Measurements from ENCODE around the gene PPP2R5C. TPM values are rescaled to one million over a fixed set of nuclear protein-coding genes. Genes with fewer than 3 reads are reported as not detected.
"Not testable (repeated sequence)": the region's sequence is repeated elsewhere in the genome, so short reads cannot be mapped to it uniquely, and the experiment has no call there.

Gene PPP2R5C
- total RNA-seq, 2 experiments from 2014 or later, result 232 to 281 TPM

- CTCF ChIA-PET, result interaction anchor here (0.6 to 1.6 kb wide), 6 partner anchors 9 to 82 kb away, joined by 3 to 6 read pairs (median 3); no protein-coding TSS in a partner anchor
- no peak for ATAC-seq
- peak overlapping the region; percentile 11 for H3K4me3 Mint-ChIP-seq
- H3K27me3 Mint-ChIP-seq, result peaks cover 7% of the 10 kb centered on the region
- no peak for DNase-seq
- H3K4me1 Mint-ChIP-seq, result peaks cover 26% of the 10 kb centered on the region
- intact Hi-C loops (cut with DNase I, micrococcal nuclease), result no loop called here
- POLR2A ChIA-PET, result interaction anchor here (0.6 to 1.5 kb wide), 5 partner anchors 9 to 41 kb away, joined by 3 to 5 read pairs (median 4); no protein-coding TSS in a partner anchor
- H3K9me3 Mint-ChIP-seq (ENCODE audit: low read depth), result peaks cover 3% of the 10 kb centered on the region
- peak overlapping the region; percentile 9 for H3K27ac Mint-ChIP-seq
- peaks cover 13% of the 10 kb centered on the region for H3K36me3 Mint-ChIP-seq (ENCODE audit: low read depth)
Observed at GRCh38 chr14:101783260-101784016, 21.9 kb downstream of the PPP2R5C start.

- peaks cover 5% of the 10 kb centered on the region for H3K27me3 Mint-ChIP-seq
- ChIA-PET POLR2A (interaction anchor here (1.0 to 1.5 kb wide), 3 partner anchors 25 to 39 kb away, joined by 3 to 5 read pairs (median 3); no protein-coding TSS in a partner anchor), CTCF (interaction anchor here (0.6 to 1.6 kb wide), 6 partner anchors 11 to 151 kb away, joined by 3 to 6 read pairs (median 3); no protein-coding TSS in a partner anchor)
- DNase-seq (no peak), ATAC-seq (no peak)
- peaks cover 22% of the 10 kb centered on the region for H3K4me1 Mint-ChIP-seq
- intact Hi-C loops (cut with DNase I, micrococcal nuclease), result no loop called here
- no peak overlapping the region for H3K27ac Mint-ChIP-seq
- H3K4me3 Mint-ChIP-seq, result no peak overlapping the region
- peaks cover 3% of the 10 kb centered on the region for H3K9me3 Mint-ChIP-seq (ENCODE audit: low read depth)
- H3K36me3 Mint-ChIP-seq (ENCODE audit: low read depth), result peaks cover 12% of the 10 kb centered on the region
Observed at GRCh38 chr14:101784631-101785030, 23.1 kb downstream of the PPP2R5C start.

GRCh38 chr14:101788016-101788635, 26.6 kb downstream of the PPP2R5C start:
- POLR2A ChIA-PET, result no interaction called here
- DNase-seq (no peak), ATAC-seq (no peak)
- CTCF ChIA-PET, result no interaction called here
- H3K27me3 Mint-ChIP-seq, result no peaks in the 10 kb centered on the region
- no peak overlapping the region for H3K27ac Mint-ChIP-seq
- peaks cover 3% of the 10 kb centered on the region for H3K9me3 Mint-ChIP-seq (ENCODE audit: low read depth)
- peaks cover 40% of the 10 kb centered on the region for H3K4me1 Mint-ChIP-seq
- intact Hi-C loops (cut with DNase I, micrococcal nuclease), result no loop called here
- no peak overlapping the region for H3K4me3 Mint-ChIP-seq
- peaks cover 12% of the 10 kb centered on the region for H3K36me3 Mint-ChIP-seq (ENCODE audit: low read depth)

- H3K27ac Mint-ChIP-seq, result no peak overlapping the region
Observed at GRCh38 chr14:101789222-101789621, 27.7 kb downstream of the PPP2R5C start.

DNA sequence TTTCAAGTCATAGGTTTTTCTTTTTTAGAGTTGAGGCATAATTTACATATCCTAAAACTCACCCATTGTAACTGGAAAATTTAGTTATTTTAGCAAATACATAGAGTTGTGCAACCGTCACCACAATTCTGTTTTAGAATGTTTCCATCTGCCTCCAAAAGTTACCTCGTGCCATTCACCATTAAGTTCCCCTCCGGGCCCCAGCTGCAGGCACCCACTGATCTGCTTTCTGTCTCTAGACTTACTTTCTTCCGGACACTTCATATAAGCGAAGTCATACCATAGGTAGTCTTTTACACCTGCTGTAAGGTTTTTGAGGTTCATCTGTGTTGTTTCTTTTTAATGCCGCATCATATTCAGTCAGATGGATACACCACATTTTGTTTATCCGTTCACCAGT, 28.7 kb downstream of the PPP2R5C start:
- CTCF ChIA-PET, result interaction anchor here (0.8 to 1.4 kb wide), 2 partner anchors 54 to 83 kb away, joined by 3 to 5 read pairs; no protein-coding TSS in a partner anchor
- POLR2A ChIA-PET, result interaction anchor here (0.6 kb wide), 1 partner anchor 41 kb away, joined by 3 read pairs; no protein-coding TSS in a partner anchor
- Mint-ChIP-seq H3K4me3 (no peak overlapping the region), H3K27ac (no peak overlapping the region), H3K36me3 (ENCODE audit: low read depth) (peaks cover 11% of the 10 kb centered on the region), H3K9me3 (ENCODE audit: low read depth) (peaks cover 2% of the 10 kb centered on the region), H3K4me1 (peaks cover 30% of the 10 kb centered on the region), H3K27me3 (no peaks in the 10 kb centered on the region)
- DNase-seq (no peak), ATAC-seq (no peak)
- intact Hi-C loops (cut with DNase I, micrococcal nuclease), result no loop called here

More at GRCh38 chr14:101789222-101789621, 27.7 kb downstream of the PPP2R5C start:
- peaks cover 3% of the 10 kb centered on the region for H3K9me3 Mint-ChIP-seq (ENCODE audit: low read depth)
- peaks cover 16% of the 10 kb centered on the region for H3K36me3 Mint-ChIP-seq (ENCODE audit: low read depth)
- DNase-seq (no peak), ATAC-seq (no peak)
- peaks cover 33% of the 10 kb centered on the region for H3K4me1 Mint-ChIP-seq
- intact Hi-C loops (cut with DNase I, micrococcal nuclease), result no loop called here
- ChIA-PET POLR2A (interaction anchor here (0.7 kb wide), 1 partner anchor 20 kb away, joined by 4 read pairs; no protein-coding TSS in a partner anchor), CTCF (interaction anchor here (1.1 to 1.2 kb wide), 2 partner anchors 11 to 76 kb away, joined by 3 to 5 read pairs; no protein-coding TSS in a partner anchor)
- H3K4me3 Mint-ChIP-seq, result no peak overlapping the region
- H3K27me3 Mint-ChIP-seq, result no peaks in the 10 kb centered on the region

DNA sequence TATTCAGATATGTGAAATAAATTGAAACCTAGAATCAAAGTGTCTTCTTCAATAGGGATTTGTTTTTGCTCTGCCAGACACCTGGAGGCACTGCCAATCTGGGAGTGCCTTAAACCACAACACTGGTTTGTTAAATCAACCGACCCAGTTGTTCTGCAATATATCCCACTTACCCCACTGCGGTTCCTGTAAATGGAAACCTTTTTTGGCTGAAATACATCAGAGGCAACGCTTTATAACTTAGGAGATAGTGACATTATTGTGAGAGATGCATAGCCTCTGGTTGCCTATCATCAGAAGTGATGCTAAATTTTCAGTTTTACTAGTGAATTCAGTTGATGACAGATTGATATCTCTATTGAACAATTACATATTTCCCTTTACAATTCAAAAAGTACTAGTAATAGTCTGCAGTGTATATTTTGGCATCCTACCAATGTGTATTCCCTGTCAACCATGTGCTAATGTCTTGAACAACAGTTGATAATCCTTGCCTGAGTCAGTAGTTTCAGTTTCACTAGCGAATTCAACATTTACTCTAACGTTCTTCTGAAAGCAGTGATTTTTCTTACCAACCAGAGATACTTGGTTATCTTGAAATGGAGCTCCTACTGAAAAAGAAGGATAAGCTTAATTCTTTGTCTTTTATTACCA, 30.5 kb downstream of the PPP2R5C start:
- POLR2A ChIA-PET, result interaction anchor here (0.6 to 1.4 kb wide), 5 partner anchors 18 to 349 kb away, joined by 3 to 9 read pairs (median 4); no protein-coding TSS in a partner anchor
- intact Hi-C loops (cut with DNase I, micrococcal nuclease), result loop anchor here (1.0 to 2.0 kb wide), 3 partner anchors 18 to 33 kb away; no protein-coding TSS in a partner anchor
- Mint-ChIP-seq H3K27me3 (no peaks in the 10 kb centered on the region), H3K27ac (peak overlapping the region; percentile 63), H3K4me3 (peak overlapping the region; percentile 33), H3K9me3 (ENCODE audit: low read depth) (peaks cover 2% of the 10 kb centered on the region), H3K4me1 (peaks cover 30% of the 10 kb centered on the region), H3K36me3 (ENCODE audit: low read depth) (peaks cover 9% of the 10 kb centered on the region)
- CTCF ChIA-PET, result interaction anchor here (0.6 to 3.7 kb wide), 10 partner anchors 10 to 170 kb away, joined by 3 to 21 read pairs (median 4); no protein-coding TSS in a partner anchor
- no peak for DNase-seq
- ATAC-seq, result peak; percentile 92

GRCh38 chr14:101796016-101796415, 34.5 kb downstream of the PPP2R5C start:
- no peak overlapping the region for H3K27ac Mint-ChIP-seq
- no peak overlapping the region for H3K4me3 Mint-ChIP-seq
- ATAC-seq (no peak), DNase-seq (no peak)
- H3K4me1 Mint-ChIP-seq, result peaks cover 23% of the 10 kb centered on the region
- CTCF ChIA-PET, result interaction anchor here (1.2 to 3.7 kb wide), 3 partner anchors 13 to 48 kb away, joined by 3 to 21 read pairs (median 3); no protein-coding TSS in a partner anchor
- H3K36me3 Mint-ChIP-seq (ENCODE audit: low read depth), result peaks cover 15% of the 10 kb centered on the region
- intact Hi-C loops (cut with DNase I, micrococcal nuclease), result no loop called here
- POLR2A ChIA-PET, result interaction anchor here (0.6 kb wide), 1 partner anchor 13 kb away, joined by 3 read pairs; no protein-coding TSS in a partner anchor
- peaks cover 2% of the 10 kb centered on the region for H3K9me3 Mint-ChIP-seq (ENCODE audit: low read depth)
- no peaks in the 10 kb centered on the region for H3K27me3 Mint-ChIP-seq

DNA sequence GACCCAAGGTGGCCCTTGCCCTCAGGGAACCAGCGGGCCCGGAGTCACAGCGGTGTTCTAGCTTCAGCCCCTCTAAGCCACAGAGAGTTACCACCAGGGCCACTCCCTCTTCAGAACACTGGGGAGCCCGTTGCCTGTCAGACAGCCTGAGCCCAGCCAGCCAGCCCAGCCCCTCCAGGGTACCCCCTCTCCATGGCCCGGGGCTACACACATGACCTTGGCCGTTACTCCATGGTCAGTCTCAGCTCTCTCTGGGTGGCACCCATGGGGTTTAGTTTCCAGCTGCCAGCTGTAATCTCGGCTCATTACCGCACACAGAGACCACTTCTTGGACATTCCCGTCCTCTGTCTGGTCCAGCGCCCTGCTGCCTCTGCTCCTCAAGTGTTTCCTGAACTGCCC, 35.0 kb downstream of the PPP2R5C start:
- ChIA-PET POLR2A (interaction anchor here (0.6 kb wide), 1 partner anchor 13 kb away, joined by 3 read pairs; no protein-coding TSS in a partner anchor), CTCF (no interaction called here)
- Mint-ChIP-seq H3K27ac (no peak overlapping the region), H3K27me3 (no peaks in the 10 kb centered on the region), H3K4me1 (peaks cover 19% of the 10 kb centered on the region), H3K36me3 (ENCODE audit: low read depth) (peaks cover 15% of the 10 kb centered on the region), H3K4me3 (no peak overlapping the region), H3K9me3 (ENCODE audit: low read depth) (peaks cover 2% of the 10 kb centered on the region)
- ATAC-seq, result no peak
- intact Hi-C loops (cut with DNase I, micrococcal nuclease), result no loop called here
- no peak for DNase-seq

- intact Hi-C loops (cut with DNase I, micrococcal nuclease), result no loop called here
- CTCF ChIA-PET, result interaction anchor here (1.0 to 1.9 kb wide), 3 partner anchors 11 to 46 kb away, joined by 3 to 5 read pairs (median 3); no protein-coding TSS in a partner anchor
- POLR2A ChIA-PET, result no interaction called here
- peaks cover 15% of the 10 kb centered on the region for H3K36me3 Mint-ChIP-seq (ENCODE audit: low read depth)
- no peak overlapping the region for H3K27ac Mint-ChIP-seq
- ATAC-seq (no peak), DNase-seq (no peak)
- no peak overlapping the region for H3K4me3 Mint-ChIP-seq
- no peaks in the 10 kb centered on the region for H3K27me3 Mint-ChIP-seq
- peaks cover 2% of the 10 kb centered on the region for H3K9me3 Mint-ChIP-seq (ENCODE audit: low read depth)
- peaks cover 6% of the 10 kb centered on the region for H3K4me1 Mint-ChIP-seq
Observed at GRCh38 chr14:101797856-101798255, 36.3 kb downstream of the PPP2R5C start.

DNA sequence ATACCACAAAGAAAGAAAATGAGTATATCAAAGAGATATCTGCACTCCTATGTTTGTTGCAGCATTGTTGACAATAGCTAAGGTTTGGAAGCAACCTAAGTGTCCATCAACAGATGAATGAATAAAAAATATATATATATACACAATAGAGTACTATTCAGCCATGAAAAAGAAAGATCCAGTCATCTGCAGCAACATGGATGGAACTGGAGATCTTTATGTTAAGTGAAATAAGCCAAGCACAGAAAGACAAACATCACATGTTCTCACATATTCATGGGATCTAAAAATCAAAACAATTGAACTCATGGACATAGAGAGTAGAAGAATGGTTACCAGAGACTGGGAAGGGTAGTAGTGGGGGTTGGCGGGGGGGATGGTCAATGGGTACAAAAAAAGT, 42.9 kb downstream of the PPP2R5C start:
- H3K4me1 Mint-ChIP-seq, result peaks cover 11% of the 10 kb centered on the region
- DNase-seq; H3K27me3 Mint-ChIP-seq; POLR2A ChIA-PET; H3K4me3 Mint-ChIP-seq; H3K36me3 Mint-ChIP-seq (ENCODE audit: low read depth); H3K27ac Mint-ChIP-seq; H3K9me3 Mint-ChIP-seq (ENCODE audit: low read depth); intact Hi-C loops (cut with DNase I, micrococcal nuclease); ATAC-seq: not testable (repeated sequence)
- CTCF ChIA-PET, result interaction anchor here (0.6 kb wide), 1 partner anchor 36 kb away, joined by 3 read pairs; no protein-coding TSS in a partner anchor

- DNase-seq; H3K27me3 Mint-ChIP-seq; CTCF ChIA-PET; H3K36me3 Mint-ChIP-seq (ENCODE audit: low read depth); POLR2A ChIA-PET; H3K4me3 Mint-ChIP-seq; H3K27ac Mint-ChIP-seq; H3K9me3 Mint-ChIP-seq (ENCODE audit: low read depth); intact Hi-C loops (cut with DNase I, micrococcal nuclease); ATAC-seq: not testable (repeated sequence)
- H3K4me1 Mint-ChIP-seq, result peaks cover 17% of the 10 kb centered on the region
Observed at GRCh38 chr14:101806252-101806651, 44.7 kb downstream of the PPP2R5C start.

All from activated CD4-positive, alpha-beta T cell treated with anti-CD3 and anti-CD28 coated beads for 36 hours (primary cell).